Ovary (tissue), 3 donors: Measurements from ENCODE around the gene LSMEM2.

ENCODE experiments used
- EP300 ChIP-seq: sonication (generic); formaldehyde crosslinking; IDR thresholded peaks from one replicate; pipeline ENCODE4 v1.6.1; 2017; ENCODE audit warnings: antibody characterized with exemption
- POLR2A ChIP-seq: fragments of 450-650 bp; IDR thresholded peaks from one replicate; pipeline ENCODE4 v1.6.1; 2017; ENCODE audit warnings: antibody characterized with exemption, mild to moderate bottlenecking, moderate library complexity
- TF ChIP-seq, protein P1 (sequence below), 3 donors: fragments of 450-650 bp in 2 of 3; fragments of 200-600 bp in 1 of 3; IDR thresholded peaks; one replicate each; pipeline versions ENCODE4 v1.5.1 to v1.8.0; 2016 to 2022; ENCODE audit warnings: antibody characterized with exemption in 3 of 3, mild to moderate bottlenecking in 1 of 3
- donor health status: DM: no; HTN: no; CAD: no.

DNA sequence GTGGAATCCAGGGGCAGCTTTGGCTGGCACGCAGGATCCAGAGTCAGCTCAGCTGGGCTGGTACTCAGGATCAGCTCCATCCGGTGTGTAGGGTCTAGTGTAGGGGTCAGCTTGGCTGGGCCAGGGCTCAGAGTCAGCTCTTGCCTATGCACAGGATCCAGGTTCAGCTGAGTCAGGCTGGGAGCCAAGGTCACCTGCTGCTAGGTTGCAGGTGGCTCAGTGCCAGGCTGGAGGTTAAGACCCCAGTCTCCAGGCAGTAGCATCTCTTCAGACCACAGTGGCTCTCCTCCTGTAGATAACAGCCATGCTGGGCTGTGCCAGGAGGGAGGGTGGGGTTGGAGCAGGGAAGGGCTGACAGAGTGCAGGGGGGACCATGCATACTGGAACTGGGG lies 18.5 kb downstream of the LSMEM2 start:
- TF ChIP-seq, protein P1, sequence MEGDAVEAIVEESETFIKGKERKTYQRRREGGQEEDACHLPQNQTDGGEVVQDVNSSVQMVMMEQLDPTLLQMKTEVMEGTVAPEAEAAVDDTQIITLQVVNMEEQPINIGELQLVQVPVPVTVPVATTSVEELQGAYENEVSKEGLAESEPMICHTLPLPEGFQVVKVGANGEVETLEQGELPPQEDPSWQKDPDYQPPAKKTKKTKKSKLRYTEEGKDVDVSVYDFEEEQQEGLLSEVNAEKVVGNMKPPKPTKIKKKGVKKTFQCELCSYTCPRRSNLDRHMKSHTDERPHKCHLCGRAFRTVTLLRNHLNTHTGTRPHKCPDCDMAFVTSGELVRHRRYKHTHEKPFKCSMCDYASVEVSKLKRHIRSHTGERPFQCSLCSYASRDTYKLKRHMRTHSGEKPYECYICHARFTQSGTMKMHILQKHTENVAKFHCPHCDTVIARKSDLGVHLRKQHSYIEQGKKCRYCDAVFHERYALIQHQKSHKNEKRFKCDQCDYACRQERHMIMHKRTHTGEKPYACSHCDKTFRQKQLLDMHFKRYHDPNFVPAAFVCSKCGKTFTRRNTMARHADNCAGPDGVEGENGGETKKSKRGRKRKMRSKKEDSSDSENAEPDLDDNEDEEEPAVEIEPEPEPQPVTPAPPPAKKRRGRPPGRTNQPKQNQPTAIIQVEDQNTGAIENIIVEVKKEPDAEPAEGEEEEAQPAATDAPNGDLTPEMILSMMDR (IDR thresholded peaks at IDR 0.05): no peak
- no peak for TF ChIP-seq POLR2A
- no peak for TF ChIP-seq EP300
